ENCODE results near the gene KIF17. TPM values are rescaled to one million over a fixed set of nuclear protein-coding genes. Genes with fewer than 3 reads are reported as not detected.
A peak's percentile ranks its signal among the peaks of the same experiment; 100 is the strongest.

Gene KIF17
- total RNA-seq, 1 donor from 2014 or later: 3.3 TPM

DNA sequence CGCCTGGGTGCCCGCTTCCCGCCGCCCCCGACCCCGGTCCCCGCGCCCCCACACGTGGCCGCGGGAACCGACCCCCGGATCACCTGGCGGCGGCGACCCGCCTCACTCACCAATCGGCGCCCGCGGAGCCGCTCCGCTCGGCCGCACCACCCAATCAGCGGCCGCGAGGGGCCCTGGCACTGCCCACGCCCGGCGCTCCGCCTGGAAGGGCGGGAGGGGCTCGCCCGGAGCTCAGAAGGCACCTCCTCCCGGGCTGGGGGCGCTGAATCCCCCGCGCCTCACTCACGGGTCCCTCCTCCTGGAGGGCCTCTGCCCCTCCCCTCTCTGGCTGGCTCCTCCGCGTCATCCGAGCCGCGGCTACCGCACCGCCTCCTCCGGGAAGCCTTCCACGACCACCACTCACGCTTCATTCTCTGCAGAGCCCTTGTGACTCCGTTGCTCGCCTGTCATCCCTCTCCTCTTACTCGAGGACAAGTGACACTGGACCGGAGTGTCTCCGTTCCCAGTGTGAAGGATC, 14.3 kb upstream of the KIF17 start:
- TF ChIP-seq, protein P1, sequence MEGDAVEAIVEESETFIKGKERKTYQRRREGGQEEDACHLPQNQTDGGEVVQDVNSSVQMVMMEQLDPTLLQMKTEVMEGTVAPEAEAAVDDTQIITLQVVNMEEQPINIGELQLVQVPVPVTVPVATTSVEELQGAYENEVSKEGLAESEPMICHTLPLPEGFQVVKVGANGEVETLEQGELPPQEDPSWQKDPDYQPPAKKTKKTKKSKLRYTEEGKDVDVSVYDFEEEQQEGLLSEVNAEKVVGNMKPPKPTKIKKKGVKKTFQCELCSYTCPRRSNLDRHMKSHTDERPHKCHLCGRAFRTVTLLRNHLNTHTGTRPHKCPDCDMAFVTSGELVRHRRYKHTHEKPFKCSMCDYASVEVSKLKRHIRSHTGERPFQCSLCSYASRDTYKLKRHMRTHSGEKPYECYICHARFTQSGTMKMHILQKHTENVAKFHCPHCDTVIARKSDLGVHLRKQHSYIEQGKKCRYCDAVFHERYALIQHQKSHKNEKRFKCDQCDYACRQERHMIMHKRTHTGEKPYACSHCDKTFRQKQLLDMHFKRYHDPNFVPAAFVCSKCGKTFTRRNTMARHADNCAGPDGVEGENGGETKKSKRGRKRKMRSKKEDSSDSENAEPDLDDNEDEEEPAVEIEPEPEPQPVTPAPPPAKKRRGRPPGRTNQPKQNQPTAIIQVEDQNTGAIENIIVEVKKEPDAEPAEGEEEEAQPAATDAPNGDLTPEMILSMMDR (conservative IDR thresholded peaks at IDR 0.05; ENCODE audit: low read depth, low read length): no peak
- peak overlapping the region; percentile 74 for H3K4me3 ChIP-seq (ENCODE audit: low read depth, low read length)
- DNase-seq (ENCODE audit: low read depth): no peak

GRCh38 chr1:20731057-20731991, 13.5 kb upstream of the KIF17 start:
- H3K4me3 ChIP-seq (ENCODE audit: low read depth, low read length): peak overlapping the region; percentile 74
- TF ChIP-seq, protein P1 (conservative IDR thresholded peaks at IDR 0.05; ENCODE audit: low read depth, low read length): no peak

DNA sequence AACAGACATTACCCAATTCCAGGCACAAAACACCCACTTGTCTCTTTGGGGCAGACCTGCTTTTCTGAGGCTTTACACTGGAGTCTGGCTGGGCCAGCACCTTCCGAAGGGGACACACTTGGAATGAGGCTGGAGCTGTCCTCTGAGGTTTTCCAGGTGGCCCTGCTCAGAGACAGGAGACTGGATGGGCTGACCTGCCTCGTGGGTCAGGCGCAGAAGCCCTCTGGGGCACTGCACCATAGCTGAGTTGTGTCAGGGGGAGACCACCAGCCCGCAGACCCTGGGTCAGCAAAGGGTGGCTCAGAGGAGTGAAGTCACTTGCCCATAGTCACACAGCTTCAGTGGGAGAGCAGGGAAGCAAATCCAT, 12.9 kb upstream of the KIF17 start:
- no peak for DNase-seq (ENCODE audit: low read depth)
- peak overlapping the region; percentile 74 for H3K4me3 ChIP-seq (ENCODE audit: low read depth, low read length)
- TF ChIP-seq, protein P1 (conservative IDR thresholded peaks at IDR 0.05; ENCODE audit: low read depth, low read length): no peak

More at GRCh38 chr1:20731057-20731991, 13.5 kb upstream of the KIF17 start:
- no peak for DNase-seq (ENCODE audit: low read depth)

DNA sequence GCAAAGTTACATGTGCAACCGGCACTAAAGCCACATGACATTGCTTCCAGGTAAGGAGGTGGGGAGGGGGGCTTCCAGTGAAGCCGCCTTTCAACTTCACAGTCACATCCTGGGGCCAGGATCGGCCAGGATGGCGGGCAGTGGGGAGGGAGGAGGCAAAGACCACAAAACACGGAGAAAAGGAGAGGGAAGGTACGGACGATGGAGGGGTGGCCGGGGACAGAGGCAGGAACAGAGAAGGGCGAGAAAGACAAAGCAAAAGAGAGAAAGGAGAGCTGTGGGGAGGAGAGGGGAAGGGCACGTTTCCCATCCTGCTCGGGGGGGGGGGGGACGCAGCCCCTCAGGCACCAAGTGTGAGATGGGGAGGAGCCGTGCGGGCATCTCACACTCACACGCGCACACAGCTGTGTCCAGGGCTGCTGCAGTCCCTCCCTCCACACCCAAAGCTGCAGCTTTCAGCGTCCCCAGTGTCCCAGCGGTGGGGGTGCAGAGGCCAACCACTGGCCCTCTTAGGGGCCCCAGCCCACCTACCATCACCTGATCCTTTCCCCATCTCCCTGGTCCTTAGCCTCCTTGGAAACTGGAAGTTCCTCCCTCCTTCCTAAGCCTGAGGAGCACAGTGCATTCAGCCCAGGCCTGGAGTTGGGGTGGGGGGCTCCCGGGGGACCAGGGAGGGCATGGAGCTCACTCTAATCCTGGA, 12.3 kb upstream of the KIF17 start:
- DNase-seq (ENCODE audit: low read depth): no peak
- TF ChIP-seq, protein P1 (conservative IDR thresholded peaks at IDR 0.05; ENCODE audit: low read depth, low read length): no peak
- H3K4me3 ChIP-seq (ENCODE audit: low read depth, low read length): peak overlapping the region; percentile 74

GRCh38 chr1:20729155-20729931, 11.5 kb upstream of the KIF17 start:
- DNase-seq (ENCODE audit: low read depth): no peak
- TF ChIP-seq, protein P1 (conservative IDR thresholded peaks at IDR 0.05; ENCODE audit: low read depth, low read length): no peak
- H3K4me3 ChIP-seq (ENCODE audit: low read depth, low read length): no peak overlapping the region

GRCh38 chr1:20728371-20729154, 10.8 kb upstream of the KIF17 start:
- TF ChIP-seq, protein P1 (conservative IDR thresholded peaks at IDR 0.05; ENCODE audit: low read depth, low read length): no peak
- H3K4me3 ChIP-seq (ENCODE audit: low read depth, low read length): no peak overlapping the region
- no peak for DNase-seq (ENCODE audit: low read depth)
